C4-2B (cell line): Measurements from ENCODE around the gene KRTAP19-8.

ENCODE experiments used
- ZFX ChIP-seq: fragments of 450-650 bp; IDR thresholded peaks from 2 replicates; pipeline ENCODE4 v1.6.1; 2017
- TF ChIP-seq, protein P1 (sequence below): fragments of 450-650 bp; conservative IDR thresholded peaks from 2 replicates; pipeline ENCODE4 v1.5.1; 2017; ENCODE audit warnings: mild to moderate bottlenecking

GRCh38 chr21:31078796-31079195, 40.5 kb upstream of the KRTAP19-8 start:
- TF ChIP-seq, protein P1, sequence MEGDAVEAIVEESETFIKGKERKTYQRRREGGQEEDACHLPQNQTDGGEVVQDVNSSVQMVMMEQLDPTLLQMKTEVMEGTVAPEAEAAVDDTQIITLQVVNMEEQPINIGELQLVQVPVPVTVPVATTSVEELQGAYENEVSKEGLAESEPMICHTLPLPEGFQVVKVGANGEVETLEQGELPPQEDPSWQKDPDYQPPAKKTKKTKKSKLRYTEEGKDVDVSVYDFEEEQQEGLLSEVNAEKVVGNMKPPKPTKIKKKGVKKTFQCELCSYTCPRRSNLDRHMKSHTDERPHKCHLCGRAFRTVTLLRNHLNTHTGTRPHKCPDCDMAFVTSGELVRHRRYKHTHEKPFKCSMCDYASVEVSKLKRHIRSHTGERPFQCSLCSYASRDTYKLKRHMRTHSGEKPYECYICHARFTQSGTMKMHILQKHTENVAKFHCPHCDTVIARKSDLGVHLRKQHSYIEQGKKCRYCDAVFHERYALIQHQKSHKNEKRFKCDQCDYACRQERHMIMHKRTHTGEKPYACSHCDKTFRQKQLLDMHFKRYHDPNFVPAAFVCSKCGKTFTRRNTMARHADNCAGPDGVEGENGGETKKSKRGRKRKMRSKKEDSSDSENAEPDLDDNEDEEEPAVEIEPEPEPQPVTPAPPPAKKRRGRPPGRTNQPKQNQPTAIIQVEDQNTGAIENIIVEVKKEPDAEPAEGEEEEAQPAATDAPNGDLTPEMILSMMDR = no peak
- no peak for TF ChIP-seq ZFX
